Measurements from ENCODE around the gene P3R3URF. TPM values are rescaled to one million over a fixed set of nuclear protein-coding genes. Genes with fewer than 3 reads are reported as not detected.

Gene P3R3URF
- total RNA-seq, 1 donor from 2014 or later = not detected

GRCh38 chr1:46184920-46185658, 8.8 kb upstream of the P3R3URF start:
- no peaks in the 10 kb centered on the region for H3K27me3 Mint-ChIP-seq
- no peak overlapping the region for H3K27ac Mint-ChIP-seq
- ChIA-PET POLR2A (no interaction called here), CTCF (interaction anchor here (8.7 kb wide), 1 partner anchor 148 kb away, joined by 85 read pairs; no protein-coding TSS in a partner anchor)
- DNase-seq (no peak), ATAC-seq (ENCODE audit: low read depth) (no peak)
- no peaks in the 10 kb centered on the region for H3K9me3 Mint-ChIP-seq
- intact Hi-C loops (cut with micrococcal nuclease) = no loop called here
- no peak for TF ChIP-seq CTCF (IDR thresholded peaks at IDR 0.05)
- H3K36me3 Mint-ChIP-seq (ENCODE audit: low read depth) = peaks cover 17% of the 10 kb centered on the region
- H3K4me1 Mint-ChIP-seq = peaks cover 9% of the 10 kb centered on the region
- no peak overlapping the region for H3K4me3 Mint-ChIP-seq

- ATAC-seq (ENCODE audit: low read depth) = peak; percentile 53
Measured at GRCh38 chr1:46183926-46184557, 7.8 kb upstream of the P3R3URF start.

GRCh38 chr1:46183079-46183847, 7.0 kb upstream of the P3R3URF start:
- no peaks in the 10 kb centered on the region for H3K9me3 Mint-ChIP-seq
- intact Hi-C loops (cut with micrococcal nuclease) = no loop called here
- POLR2A ChIA-PET = interaction anchor here (0.5 kb wide), 1 partner anchor 52 kb away, joined by 3 read pairs; no protein-coding TSS in a partner anchor
- CTCF ChIA-PET = interaction anchor here (1.4 to 8.7 kb wide), 2 partner anchors 99 to 146 kb away, joined by 3 to 85 read pairs; no protein-coding TSS in a partner anchor
- no peaks in the 10 kb centered on the region for H3K27me3 Mint-ChIP-seq
- H3K36me3 Mint-ChIP-seq (ENCODE audit: low read depth) = peaks cover 7% of the 10 kb centered on the region
- no peak for DNase-seq
- H3K4me3 Mint-ChIP-seq = no peak overlapping the region
- H3K27ac Mint-ChIP-seq = no peak overlapping the region
- H3K4me1 Mint-ChIP-seq = peaks cover 9% of the 10 kb centered on the region
- no peak for TF ChIP-seq CTCF (IDR thresholded peaks at IDR 0.05)
- ATAC-seq (ENCODE audit: low read depth) = no peak

More at GRCh38 chr1:46183926-46184557, 7.8 kb upstream of the P3R3URF start:
- H3K4me3 Mint-ChIP-seq = no peak overlapping the region
- TF ChIP-seq CTCF (IDR thresholded peaks at IDR 0.05) = no peak
- POLR2A ChIA-PET = interaction anchor here (0.5 kb wide), 1 partner anchor 52 kb away, joined by 3 read pairs; no protein-coding TSS in a partner anchor
- H3K9me3 Mint-ChIP-seq = no peaks in the 10 kb centered on the region
- H3K36me3 Mint-ChIP-seq (ENCODE audit: low read depth) = peaks cover 10% of the 10 kb centered on the region
- CTCF ChIA-PET = interaction anchor here (1.4 to 8.7 kb wide), 2 partner anchors 100 to 147 kb away, joined by 3 to 85 read pairs; no protein-coding TSS in a partner anchor
- H3K4me1 Mint-ChIP-seq = peaks cover 9% of the 10 kb centered on the region
- H3K27me3 Mint-ChIP-seq = no peaks in the 10 kb centered on the region
- H3K27ac Mint-ChIP-seq = no peak overlapping the region
- no peak for DNase-seq
- intact Hi-C loops (cut with micrococcal nuclease) = no loop called here

GRCh38 chr1:46181343-46182260, 5.3 kb upstream of the P3R3URF start:
- DNase-seq (no peak), ATAC-seq (ENCODE audit: low read depth) (no peak)
- H3K4me1 Mint-ChIP-seq = peaks cover 9% of the 10 kb centered on the region
- H3K27me3 Mint-ChIP-seq = no peaks in the 10 kb centered on the region
- no peaks in the 10 kb centered on the region for H3K36me3 Mint-ChIP-seq (ENCODE audit: low read depth)
- no peaks in the 10 kb centered on the region for H3K9me3 Mint-ChIP-seq
- no peak overlapping the region for H3K27ac Mint-ChIP-seq
- no peak for TF ChIP-seq CTCF (IDR thresholded peaks at IDR 0.05)
- ChIA-PET POLR2A (no interaction called here), CTCF (interaction anchor here (8.7 kb wide), 1 partner anchor 144 kb away, joined by 85 read pairs; no protein-coding TSS in a partner anchor)
- intact Hi-C loops (cut with micrococcal nuclease) = no loop called here
- no peak overlapping the region for H3K4me3 Mint-ChIP-seq

All from activated B cell treated with CpG ODN at 0.5 μM for 24 hours (primary cell).